Karpas-422 (cell line): ENCODE data around the gene ZNHIT1. TPM values are rescaled to one million over a fixed set of nuclear protein-coding genes. Genes with fewer than 3 reads are reported as not detected.
A peak's percentile ranks its signal among the peaks of the same experiment; 100 is the strongest.

ENCODE experiments used
- DNase-seq: peaks from one replicate; pipeline ENCODE4 v3.0.0-alpha.2; 2015
- H2AFZ ChIP-seq: fragments of 200-600 bp; sonication (generic); 2 replicates; pipeline ENCODE4 v1.6.1; 2014; ENCODE audit warnings: antibody characterized with exemption, low read length, mixed read lengths
- H3K27ac ChIP-seq: fragments of 200-600 bp; sonication (generic); 2 replicates; pipeline ENCODE4 v1.5.1; 2014; ENCODE audit warnings: mild to moderate bottlenecking, low read length, moderate library complexity
- H3K27me3 ChIP-seq: fragments of 200-600 bp; sonication (generic); 2 replicates; pipeline ENCODE4 v1.6.1; 2014; ENCODE audit warnings: low read length, mixed read lengths
- H3K36me3 ChIP-seq: fragments of 200-600 bp; sonication (generic); 2 replicates; pipeline ENCODE4 v1.6.1; 2014; ENCODE audit warnings: low read length, mixed read lengths; ENCODE audit not compliant: insufficient read depth
- H3K4me1 ChIP-seq: fragments of 200-600 bp; sonication (generic); 2 replicates; pipeline ENCODE4 v1.6.1; 2014; ENCODE audit warnings: mild to moderate bottlenecking, low read length, mixed read lengths
- H3K4me2 ChIP-seq: fragments of 200-600 bp; sonication (generic); 2 replicates; pipeline ENCODE4 v1.6.1; 2014; ENCODE audit warnings: low read length, low read depth, mild to moderate bottlenecking; ENCODE audit not compliant: poor library complexity, severe bottlenecking
- H3K4me3 ChIP-seq: fragments of 200-600 bp; sonication (generic); 2 replicates; pipeline ENCODE4 v1.5.1; 2014; ENCODE audit warnings: mild to moderate bottlenecking, antibody characterized with exemption, low read length, mixed read lengths
- H3K79me2 ChIP-seq: fragments of 200-600 bp; sonication (generic); 2 replicates; pipeline ENCODE4 v1.6.1; 2014; ENCODE audit warnings: mild to moderate bottlenecking, low read length, mixed read lengths
- H3K9ac ChIP-seq: fragments of 200-600 bp; sonication (generic); 2 replicates; pipeline ENCODE4 v1.6.0; 2014; ENCODE audit warnings: low read length
- H3K9me2 ChIP-seq: fragments of 200-600 bp; sonication (generic), shearing (Covaris generic); replicated peaks from 2 replicates; pipeline ENCODE4 v1.6.0; 2014; ENCODE audit warnings: mild to moderate bottlenecking, low read length, moderate library complexity; ENCODE audit not compliant: insufficient read depth
- H3K9me3 ChIP-seq: fragments of 300-700, 200-600 bp; sonication (generic); 2 replicates; pipeline ENCODE4 v1.6.1; 2014; ENCODE audit warnings: low read length, mixed read lengths
- H4K20me1 ChIP-seq: fragments of 200-600 bp; sonication (generic); 2 replicates; pipeline ENCODE4 v1.6.1; 2014; ENCODE audit warnings: mild to moderate bottlenecking, antibody characterized with exemption, low read length, low read depth; ENCODE audit not compliant: insufficient read depth
- total RNA-seq: library from RNA; depleted of rRNA; stranded (reverse); fragments of >200 nt; shearing (Covaris generic); gene quantifications from 2 replicates; pipeline ENCODE4 v1.2.3, GENCODE V29; 2014; ENCODE audit warnings: low replicate concordance

Gene ZNHIT1
- total RNA-seq, 1 experiment from 2014 or later: 50.9 TPM

DNA sequence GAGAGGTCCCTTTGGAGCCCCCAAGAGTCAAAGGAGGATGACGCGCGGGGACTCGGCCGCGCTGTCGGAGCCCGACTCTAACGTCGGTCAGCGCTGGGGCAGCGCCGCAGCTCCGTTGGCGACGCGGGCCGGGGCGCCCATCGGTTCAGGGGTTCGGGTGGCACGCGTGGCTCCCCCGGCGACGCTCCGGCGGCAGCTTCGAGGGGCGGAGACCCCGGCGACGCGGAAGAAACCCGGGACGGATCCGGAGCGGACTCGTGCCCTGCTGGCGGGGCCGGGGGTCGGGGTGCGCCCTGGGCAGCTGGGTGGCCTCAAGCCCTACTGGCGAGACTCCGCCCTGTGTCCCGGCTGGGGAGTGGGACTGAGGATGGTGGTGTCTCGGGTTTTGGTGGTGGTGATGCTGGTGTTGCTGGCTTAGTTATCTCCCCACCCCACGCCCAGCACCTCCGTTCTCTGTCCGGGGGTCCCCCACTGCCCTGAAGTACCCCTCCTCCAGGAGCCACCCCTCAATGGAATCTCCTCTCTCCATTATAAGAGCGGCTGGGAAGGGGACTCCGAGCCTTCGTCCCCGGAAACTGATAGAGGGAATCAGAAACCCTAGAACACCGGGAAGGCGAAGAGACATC, 37.7 kb upstream of the ZNHIT1 start, which contains the start of gene NAT16:
NAT16 (minus strand) TSS at position 164 of the 626 bp plus-strand sequence. CDS start 5,486 bp downstream, outside the sequence.
- Histone ChIP-seq H3K4me1 (peaks cover 7% of the 10 kb centered on the region), H4K20me1 (no peaks in the 10 kb centered on the region), H3K9ac (no peak within 1 kb of the TSS), H3K27me3 (no peaks in the 10 kb centered on the region), H3K9me3 (no peaks in the 10 kb centered on the region), H3K4me3 (no peak within 1 kb of the TSS), H3K4me2 (no peak within 1 kb of the TSS), H3K9me2 (no peaks in the 10 kb centered on the region), H3K79me2 (no peaks in the 10 kb centered on the region), H3K27ac (no peak within 1 kb of the TSS), H3K36me3 (no peaks in the 10 kb centered on the region), H2AFZ (no peak within 1 kb of the TSS)
- DNase-seq: no peak

DNA sequence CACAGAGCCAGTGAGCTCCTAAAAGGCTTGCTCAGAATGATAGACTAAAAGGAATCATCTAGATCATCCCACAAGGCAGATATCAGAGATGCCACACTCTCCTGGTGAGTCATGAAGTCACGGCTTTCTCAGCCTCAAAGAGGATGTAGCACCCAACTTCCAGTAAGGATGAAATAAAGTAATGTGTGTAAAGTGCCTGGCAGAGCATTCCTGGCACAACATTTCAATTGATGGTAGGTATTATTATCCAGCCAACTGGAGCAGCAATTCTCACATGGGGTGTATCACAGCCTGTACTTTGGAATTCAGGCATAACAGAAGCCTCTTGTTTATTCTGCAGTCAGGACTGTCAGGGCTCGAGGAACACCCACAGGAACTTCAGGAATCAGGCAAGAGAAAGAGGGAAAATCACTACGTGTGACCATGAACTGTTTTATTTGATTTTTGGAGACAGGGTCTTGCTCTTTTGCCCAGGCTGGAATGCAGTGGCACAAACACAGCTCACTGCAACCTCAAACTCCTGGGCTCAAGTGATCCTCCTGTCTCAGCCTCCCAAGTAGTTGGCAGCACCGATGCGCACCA, 32.6 kb upstream of the ZNHIT1 start:
- Histone ChIP-seq H3K4me2 (no peak overlapping the region), H3K9me2 (no peaks in the 10 kb centered on the region), H3K9ac (no peak overlapping the region), H3K9me3 (no peaks in the 10 kb centered on the region), H4K20me1 (no peaks in the 10 kb centered on the region), H3K36me3 (no peaks in the 10 kb centered on the region), H3K27me3 (no peaks in the 10 kb centered on the region), H2AFZ (no peak overlapping the region), H3K27ac (no peak overlapping the region), H3K79me2 (no peaks in the 10 kb centered on the region), H3K4me3 (no peak overlapping the region), H3K4me1 (peaks cover 7% of the 10 kb centered on the region)
- DNase-seq: no peak

GRCh38 chr7:101186194-101186593, 31.8 kb upstream of the ZNHIT1 start:
- Histone ChIP-seq H3K9ac (no peak overlapping the region), H3K79me2 (no peaks in the 10 kb centered on the region), H3K27ac (no peak overlapping the region), H3K4me2 (no peak overlapping the region), H2AFZ (no peak overlapping the region), H4K20me1 (no peaks in the 10 kb centered on the region), H3K36me3 (no peaks in the 10 kb centered on the region), H3K4me3 (no peak overlapping the region), H3K4me1 (peaks cover 7% of the 10 kb centered on the region), H3K9me3 (no peaks in the 10 kb centered on the region), H3K27me3 (no peaks in the 10 kb centered on the region), H3K9me2 (no peaks in the 10 kb centered on the region)
- no peak for DNase-seq

DNA sequence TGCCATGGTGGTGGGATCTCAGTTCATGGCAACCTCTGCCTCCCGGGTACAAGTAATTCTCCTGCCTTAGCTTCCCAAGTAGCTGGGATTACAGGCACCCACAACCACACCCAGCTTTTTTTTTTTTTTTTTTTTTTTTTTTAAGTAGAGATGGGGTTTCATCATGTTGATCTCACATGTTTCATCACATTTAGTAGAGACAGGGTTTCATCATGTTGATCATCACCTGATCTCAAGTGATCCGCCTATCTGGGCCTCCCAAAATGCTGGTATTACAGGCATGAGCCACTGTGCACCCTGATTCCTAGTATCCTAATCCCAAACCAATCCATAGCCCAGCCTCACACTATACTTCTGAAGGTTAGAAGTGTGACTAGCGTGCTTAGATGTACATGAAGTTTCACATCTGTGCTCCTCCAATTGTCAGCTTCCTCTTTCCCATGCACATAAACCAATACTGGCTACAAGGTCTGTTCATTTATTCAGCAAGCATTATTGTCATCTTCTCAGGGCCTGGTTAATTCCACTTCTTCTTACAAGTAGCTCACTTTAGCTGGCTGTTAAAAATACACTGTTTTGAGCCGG, 31.0 kb upstream of the ZNHIT1 start:
- Histone ChIP-seq H3K4me3 (no peak overlapping the region), H2AFZ (no peak overlapping the region), H3K27me3 (no peaks in the 10 kb centered on the region), H3K36me3 (no peaks in the 10 kb centered on the region), H3K4me1 (peaks cover 6% of the 10 kb centered on the region), H3K9ac (no peak overlapping the region), H4K20me1 (no peaks in the 10 kb centered on the region), H3K79me2 (no peaks in the 10 kb centered on the region), H3K9me3 (no peaks in the 10 kb centered on the region), H3K9me2 (no peaks in the 10 kb centered on the region), H3K27ac (no peak overlapping the region), H3K4me2 (no peak overlapping the region)
- peak; percentile 54 for DNase-seq

DNA sequence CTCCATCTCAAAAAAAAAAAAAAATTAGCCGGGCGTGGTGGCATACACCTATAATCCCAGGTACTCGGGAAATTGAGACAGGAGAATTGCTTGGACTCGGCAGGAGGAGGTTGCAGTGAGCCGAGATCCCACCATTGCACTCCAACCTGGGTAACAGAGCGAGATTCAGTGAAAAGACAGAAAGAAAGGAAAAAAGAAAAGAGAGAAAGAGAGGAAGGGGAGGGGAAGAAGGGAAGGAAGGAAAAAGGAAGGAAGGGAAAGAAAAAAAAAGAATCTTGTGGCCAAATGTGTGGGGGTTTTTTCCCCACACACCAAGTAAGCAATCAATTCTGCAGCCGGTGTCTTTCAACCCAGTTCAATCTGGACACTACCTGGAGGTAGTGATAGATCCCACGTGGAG, 28.9 kb upstream of the ZNHIT1 start:
- DNase-seq: no peak
- no peaks in the 10 kb centered on the region for H3K79me2 ChIP-seq

GRCh38 chr7:101195884-101196283, 22.1 kb upstream of the ZNHIT1 start:
- Histone ChIP-seq H3K4me2 (no peak overlapping the region), H2AFZ (no peak overlapping the region), H4K20me1 (no peaks in the 10 kb centered on the region), H3K4me1 (no peaks in the 10 kb centered on the region), H3K9me3 (no peaks in the 10 kb centered on the region), H3K27ac (no peak overlapping the region), H3K79me2 (no peaks in the 10 kb centered on the region), H3K36me3 (no peaks in the 10 kb centered on the region), H3K4me3 (no peak overlapping the region), H3K9ac (no peak overlapping the region), H3K27me3 (no peaks in the 10 kb centered on the region), H3K9me2 (no peaks in the 10 kb centered on the region)
- no peak for DNase-seq

More for the DNA sequence above, 28.9 kb upstream of the ZNHIT1 start:
- Histone ChIP-seq H3K9ac (no peak overlapping the region), H3K9me3 (no peaks in the 10 kb centered on the region), H3K4me1 (no peaks in the 10 kb centered on the region), H3K4me2 (no peak overlapping the region), H2AFZ (no peak overlapping the region), H3K4me3 (no peak overlapping the region), H3K9me2 (no peaks in the 10 kb centered on the region), H3K27me3 (no peaks in the 10 kb centered on the region), H3K36me3 (no peaks in the 10 kb centered on the region), H4K20me1 (no peaks in the 10 kb centered on the region), H3K27ac (no peak overlapping the region)

DNA sequence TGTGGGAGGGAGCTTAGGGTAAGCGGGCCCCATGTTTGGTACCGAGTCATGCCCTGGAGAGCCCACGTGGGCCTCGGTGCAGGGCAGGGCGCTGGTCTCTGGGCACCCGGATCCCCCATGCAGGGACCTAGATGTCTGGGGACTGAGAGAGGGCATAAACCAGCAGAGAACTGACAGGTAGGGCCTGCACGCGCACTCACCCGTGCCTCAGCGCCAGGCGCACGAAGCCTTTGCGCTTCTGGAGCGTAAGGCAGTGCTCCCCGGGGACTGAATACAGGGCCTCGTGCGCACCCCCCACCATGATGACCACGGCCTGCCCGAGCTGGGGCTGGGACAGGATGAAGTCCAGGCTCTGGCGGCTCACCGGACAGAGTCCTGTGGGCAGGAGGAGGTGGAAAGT, 20.0 kb upstream of the ZNHIT1 start:
- Histone ChIP-seq H3K4me1 (no peaks in the 10 kb centered on the region; the same call in 1 of the 2 replicates), H3K27me3 (no peaks in the 10 kb centered on the region), H3K4me2 (no peak overlapping the region), H3K9me2 (no peaks in the 10 kb centered on the region), H3K9ac (no peak overlapping the region), H2AFZ (no peak overlapping the region), H4K20me1 (no peaks in the 10 kb centered on the region), H3K9me3 (no peaks in the 10 kb centered on the region), H3K27ac (no peak overlapping the region), H3K4me3 (no peak overlapping the region), H3K79me2 (no peaks in the 10 kb centered on the region), H3K36me3 (no peaks in the 10 kb centered on the region)
- DNase-seq: no peak

GRCh38 chr7:101198476-101198875, 19.5 kb upstream of the ZNHIT1 start:
- Histone ChIP-seq H3K9me2 (no peaks in the 10 kb centered on the region), H3K27ac (no peak overlapping the region), H3K27me3 (no peaks in the 10 kb centered on the region), H3K79me2 (no peaks in the 10 kb centered on the region), H3K4me2 (no peak overlapping the region), H3K9ac (no peak overlapping the region), H4K20me1 (no peaks in the 10 kb centered on the region), H3K9me3 (no peaks in the 10 kb centered on the region), H3K36me3 (no peaks in the 10 kb centered on the region), H2AFZ (no peak overlapping the region), H3K4me1 (peaks cover 2% of the 10 kb centered on the region), H3K4me3 (no peak overlapping the region)
- DNase-seq: no peak
